ENCODE data around the gene PSMB7.

Gene PSMB7

GRCh38 chr9:124415102-124415851, at the start of gene PSMB7:
PSMB7 (minus strand) TSS chr9:124415442; CDS start chr9:124415425, 17 bp downstream.
- peak; percentile 95 for DNase-seq (ENCODE audit: low read depth)

GRCh38 chr9:124462739-124463138, 47.5 kb upstream of the PSMB7 start:
- DNase-seq (ENCODE audit: low read depth) = no peak

- DNase-seq (ENCODE audit: low read depth) = no peak
These were observed 43.2 kb upstream of the PSMB7 start for GRCh38 chr9:124458441-124458840.

GRCh38 chr9:124457887-124458431, 42.7 kb upstream of the PSMB7 start:
- DNase-seq (ENCODE audit: low read depth) = no peak

GRCh38 chr9:124457079-124457886, 42.0 kb upstream of the PSMB7 start:
- no peak for DNase-seq (ENCODE audit: low read depth)

- no peak for DNase-seq (ENCODE audit: low read depth)
These were observed 41.3 kb upstream of the PSMB7 start for GRCh38 chr9:124456341-124457078.

- DNase-seq (ENCODE audit: low read depth) = no peak
These were observed 40.6 kb upstream of the PSMB7 start for GRCh38 chr9:124455820-124456219.

- DNase-seq (ENCODE audit: low read depth) = no peak
These were observed 39.7 kb upstream of the PSMB7 start for GRCh38 chr9:124454791-124455443.

- no peak for DNase-seq (ENCODE audit: low read depth)
These were observed 39.1 kb upstream of the PSMB7 start for GRCh38 chr9:124454296-124454695.

GRCh38 chr9:124453586-124454191, 38.4 kb upstream of the PSMB7 start:
- no peak for DNase-seq (ENCODE audit: low read depth)

GRCh38 chr9:124452841-124453585, 37.8 kb upstream of the PSMB7 start:
- no peak for DNase-seq (ENCODE audit: low read depth)

- DNase-seq (ENCODE audit: low read depth) = no peak
These were observed 37.1 kb upstream of the PSMB7 start for GRCh38 chr9:124452326-124452725.

GRCh38 chr9:124450931-124451661, 35.9 kb upstream of the PSMB7 start:
- no peak for DNase-seq (ENCODE audit: low read depth)

- DNase-seq (ENCODE audit: low read depth) = no peak
These were observed 35.1 kb upstream of the PSMB7 start, which contains the start of gene ADGRD2 for GRCh38 chr9:124450241-124450924. ADGRD2 (plus strand) TSS chr9:124450451; CDS start chr9:124451667, 1,216 bp downstream.

- no peak for DNase-seq (ENCODE audit: low read depth)
These were observed 34.3 kb upstream of the PSMB7 start for GRCh38 chr9:124449381-124450151.

- no peak for DNase-seq (ENCODE audit: low read depth)
These were observed 32.8 kb upstream of the PSMB7 start for GRCh38 chr9:124448019-124448418.

- DNase-seq (ENCODE audit: low read depth) = no peak
These were observed 32.0 kb upstream of the PSMB7 start for GRCh38 chr9:124447297-124447661.

GRCh38 chr9:124444166-124444565, 28.9 kb upstream of the PSMB7 start:
- no peak for DNase-seq (ENCODE audit: low read depth)

Data from fibroblast of gingiva (primary cell).